ENCODE results near the gene ALDOA. TPM values are rescaled to one million over a fixed set of nuclear protein-coding genes. Genes with fewer than 3 reads are reported as not detected.

ALDOA gene
- total and polyA plus RNA-seq, 10 of the 15 experiments (the other 5 are each of a cell fraction or from before 2014, with no cell fraction given): 218 to 2,339 (median 1,095) TPM

- H3K4me2 ChIP-seq (ENCODE audit: control insufficient read depth, insufficient read depth): no peak overlapping the region
- no peak for DNase-seq (ENCODE audit: low read depth, low spot score)
- no peak overlapping the region for H3K4me3 ChIP-seq
- H3K36me3 ChIP-seq (ENCODE audit: control insufficient read depth in 2 of 2, insufficient read depth in 2 of 2, low read length in 1 of 2): no peaks in the 10 kb centered on the region
- intact Hi-C loops (cut with micrococcal nuclease; ENCODE audit: unreplicated experiment) (no loop called here), in situ Hi-C loops (cut with MboI) (no loop called here)
- no peak overlapping the region for H3K9ac ChIP-seq (ENCODE audit: control insufficient read depth, insufficient read depth, low read length)
- ChIA-PET CTCF (interaction anchor here (0.6 to 1.2 kb wide), 2 partner anchors 182 to 307 kb away, joined by 3 to 6 read pairs; no protein-coding TSS in a partner anchor), POLR2A (interaction anchor here (0.5 kb wide), 1 partner anchor 26 kb away, joined by 5 read pairs; no protein-coding TSS in a partner anchor), RAD21 (ENCODE audit: unreplicated experiment) (no interaction called here), SMC1A (ENCODE audit: uncharacterized antibody, unreplicated experiment) (no interaction called here)
- TF ChIP-seq CBX3 (IDR thresholded peaks at IDR 0.05; ENCODE audit: borderline replicate concordance, low read depth) (no peak), PKNOX1 (IDR thresholded peaks at IDR 0.05) (no peak), SREBF2 (IDR thresholded peaks at IDR 0.05; ENCODE audit: low read length) (no peak), KDM1A (IDR thresholded peaks at IDR 0.05; ENCODE audit: borderline replicate concordance) (no peak), SRF (IDR thresholded peaks at IDR 0.05; ENCODE audit: low read depth in 2 of 2, low read length in 2 of 2) (no peak), NBN (IDR thresholded peaks at IDR 0.05) (no peak), PAX8 (IDR thresholded peaks at IDR 0.05) (no peak), MAX (IDR thresholded peaks at IDR 0.05; ENCODE audit: low read depth, low read length) (no peak), BCL11A (IDR thresholded peaks at IDR 0.05; ENCODE audit: low read depth, low read length) (no peak)
- no peak overlapping the region for H3K27ac ChIP-seq (ENCODE audit: control insufficient read depth, insufficient read depth)
- H3K9me3 ChIP-seq (replicated peaks; ENCODE audit: control insufficient read depth, insufficient read depth, low read length): no peaks in the 10 kb centered on the region
- no TSS peak for BruUV-seq (replicated peaks)
- H3K27me3 ChIP-seq (replicated peaks in 1 of 2; ENCODE audit: control insufficient read depth in 2 of 2, insufficient read depth in 2 of 2, low read length in 1 of 2): peaks cover 6 to 14% of the 10 kb centered on the region in 2 experiments; a peak in 3 of 4 replicates
- no peak overlapping the region for H2AFZ ChIP-seq (ENCODE audit: control insufficient read depth, low read depth, low read length)
- ATAC-seq: no peak
- FAIRE-seq: no peak
- no peaks in the 10 kb centered on the region; the same call in 1 of the 2 replicates for H4K20me1 ChIP-seq (ENCODE audit: control insufficient read depth, insufficient read depth)
- H3K79me2 ChIP-seq (ENCODE audit: control insufficient read depth, insufficient read depth, low read length): no peaks in the 10 kb centered on the region
- 24% methylated on average over 18 of the region's 23 CpGs for WGBS (ENCODE audit: insufficient coverage, insufficient replicate concordance, low lambda C conversion rate, missing lambda C conversion rate)
- peaks cover 10% of the 10 kb centered on the region for H3K4me1 ChIP-seq (ENCODE audit: control insufficient read depth, insufficient read depth, low read length)
These were observed 35.4 kb upstream of the ALDOA start for GRCh38 chr16:30030011-30030685.

Measured in GM12878 (cell line).